ENCODE results near the gene MAPRE2.

Gene MAPRE2

GRCh38 chr18:35172009-35172408 lies 130.8 kb downstream of the MAPRE2 start:
- no peak overlapping the region for H3K27ac ChIP-seq
- CTCF ChIA-PET, result interaction anchor here (0.6 kb wide), 1 partner anchor 180 kb away, joined by 3 read pairs; no protein-coding TSS in a partner anchor
- DNase-seq (ENCODE audit: low spot score), result no peak
- POLR2A ChIA-PET (ENCODE audit: low non-redundant PET), result no interaction called here
- TF ChIP-seq CTCF (conservative IDR thresholded peaks at IDR 0.05; ENCODE audit: low read depth), result no peak

- no peak for TF ChIP-seq CTCF (conservative IDR thresholded peaks at IDR 0.05; ENCODE audit: low read depth)
- ChIA-PET CTCF (interaction anchor here (0.6 kb wide), 1 partner anchor 181 kb away, joined by 3 read pairs; no protein-coding TSS in a partner anchor), POLR2A (ENCODE audit: low non-redundant PET) (no interaction called here)
- H3K27ac ChIP-seq, result no peak overlapping the region
- DNase-seq (ENCODE audit: low spot score), result no peak
Measured at GRCh38 chr18:35172451-35173035, 131.3 kb downstream of the MAPRE2 start.

GRCh38 chr18:35174093-35174731 lies 133.0 kb downstream of the MAPRE2 start:
- POLR2A ChIA-PET (ENCODE audit: low non-redundant PET), result no interaction called here
- H3K27ac ChIP-seq, result no peak overlapping the region
- TF ChIP-seq CTCF (conservative IDR thresholded peaks at IDR 0.05; ENCODE audit: low read depth), result no peak
- DNase-seq (ENCODE audit: low spot score), result no peak
- CTCF ChIA-PET, result no interaction called here

GRCh38 chr18:35174745-35175144 lies 133.5 kb downstream of the MAPRE2 start:
- no peak for DNase-seq (ENCODE audit: low spot score)
- ChIA-PET POLR2A (ENCODE audit: low non-redundant PET) (no interaction called here), CTCF (no interaction called here)
- no peak overlapping the region for H3K27ac ChIP-seq
- no peak for TF ChIP-seq CTCF (conservative IDR thresholded peaks at IDR 0.05; ENCODE audit: low read depth)

- POLR2A ChIA-PET (ENCODE audit: low non-redundant PET), result no interaction called here
- CTCF ChIA-PET, result no interaction called here
- no peak for DNase-seq (ENCODE audit: low spot score)
- no peak for TF ChIP-seq CTCF (conservative IDR thresholded peaks at IDR 0.05; ENCODE audit: low read depth)
- no peak overlapping the region for H3K27ac ChIP-seq
Measured at GRCh38 chr18:35176925-35177324, 135.7 kb downstream of the MAPRE2 start.

- ChIA-PET CTCF (no interaction called here), POLR2A (ENCODE audit: low non-redundant PET) (no interaction called here)
- DNase-seq (ENCODE audit: low spot score), result no peak
- no peak for TF ChIP-seq CTCF (conservative IDR thresholded peaks at IDR 0.05; ENCODE audit: low read depth)
- H3K27ac ChIP-seq, result no peak overlapping the region
Measured at GRCh38 chr18:35178260-35178659, 137.0 kb downstream of the MAPRE2 start.

All from RWPE1 (cell line).